Esophagus (tissue), 2 donors: Measurements from ENCODE around the gene SLMAP. TPM values are rescaled to one million over a fixed set of nuclear protein-coding genes. Genes with fewer than 3 reads are reported as not detected.
"Not testable (repeated sequence)": the region's sequence is repeated elsewhere in the genome, so short reads cannot be mapped to it uniquely, and the experiment has no call there.

Experiments used
- H3K27ac ChIP-seq, 2 donors: one replicate each; pipeline ENCODE4 v1.5.1; 2013; ENCODE audit warnings: low read depth in 2 of 2, mild to moderate bottlenecking in 2 of 2, inconsistent platforms in 1 of 2, low read length in 1 of 2, moderate library complexity in 1 of 2
- H3K27me3 ChIP-seq, 2 donors: one replicate each; pipeline ENCODE4 v1.6.1; 2013; ENCODE audit warnings: low read length in 2 of 2, control low read depth in 1 of 2, mild to moderate bottlenecking in 1 of 2; ENCODE audit not compliant: insufficient read depth in 2 of 2, control insufficient read depth in 1 of 2
- H3K36me3 ChIP-seq, 2 donors: one replicate each; pipeline ENCODE4 v1.6.1; 2013; ENCODE audit warnings: low read length in 1 of 2; ENCODE audit not compliant: control insufficient read depth in 2 of 2, insufficient read depth in 2 of 2
- H3K4me1 ChIP-seq, 2 donors: one replicate each; pipeline ENCODE4 v1.6.1; 2013; ENCODE audit warnings: low read length in 1 of 2; ENCODE audit not compliant: control insufficient read depth in 2 of 2, insufficient read depth in 2 of 2
- H3K4me3 ChIP-seq, 2 donors: one replicate each; pipeline ENCODE4 v1.5.1; 2013; ENCODE audit warnings: low read length in 2 of 2, mild to moderate bottlenecking in 2 of 2, low read depth in 1 of 2, moderate library complexity in 1 of 2
- H3K9me3 ChIP-seq, 2 donors: one replicate each; pipeline ENCODE4 v1.6.1; 2013; ENCODE audit warnings: mild to moderate bottlenecking in 2 of 2, low read depth in 1 of 2, low read length in 1 of 2, moderate library complexity in 1 of 2; ENCODE audit not compliant: control insufficient read depth in 2 of 2, insufficient read depth in 1 of 2
- WGBS, 2 donors: extraction: QIAGEN DNeasy Blood & Tissue Kit; methylation state at CpG; one replicate each; pipeline ENCODE4 v1.1.7; 2013; 5-methylcytosine and 5-hydroxymethylcytosine counted together
- polyA plus RNA-seq, 2 donors: library from polyadenylated mRNA; stranded (reverse); fragments of 200-250 nt; gene quantifications; one replicate each; pipeline ENCODE4 v1.2.3, GENCODE V29; 2013
- donor health status: healthy with polysubstance abuse.
- donor health status: Bipolar disorder and iron deficiency.

Gene SLMAP
- polyA plus RNA-seq, 2 donors = 22.0 to 31.5 TPM

DNA sequence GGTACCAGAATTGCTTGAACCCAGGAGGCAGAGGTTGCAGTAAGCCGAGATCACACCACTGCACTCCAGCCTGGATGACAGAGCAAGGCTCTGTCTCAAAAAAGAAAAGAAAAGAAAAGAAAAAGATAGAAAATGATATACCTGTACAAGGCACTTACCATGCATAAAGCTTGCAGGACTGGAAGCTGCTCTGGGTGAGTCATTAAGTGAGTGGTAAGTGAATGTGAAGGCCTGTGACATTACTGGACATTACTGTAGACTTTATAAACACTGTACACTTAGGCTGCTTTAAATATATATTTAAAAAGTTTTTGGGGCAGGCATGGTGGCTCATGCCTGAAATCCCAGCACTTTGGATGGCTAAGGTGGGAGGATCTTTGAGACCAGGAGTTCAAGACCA lies 99.2 kb downstream of the SLMAP start:
- H3K27ac ChIP-seq = no peak overlapping the region
- no peaks in the 10 kb centered on the region for H3K4me1 ChIP-seq
- 96 to 100% methylated on average over 1 of the region's 1 CpG for WGBS, 2 donors
- no peaks in the 10 kb centered on the region for H3K9me3 ChIP-seq
- H3K27me3 ChIP-seq = no peaks in the 10 kb centered on the region
- no peaks in the 10 kb centered on the region for H3K36me3 ChIP-seq
- H3K4me3 ChIP-seq = no peak overlapping the region

DNA sequence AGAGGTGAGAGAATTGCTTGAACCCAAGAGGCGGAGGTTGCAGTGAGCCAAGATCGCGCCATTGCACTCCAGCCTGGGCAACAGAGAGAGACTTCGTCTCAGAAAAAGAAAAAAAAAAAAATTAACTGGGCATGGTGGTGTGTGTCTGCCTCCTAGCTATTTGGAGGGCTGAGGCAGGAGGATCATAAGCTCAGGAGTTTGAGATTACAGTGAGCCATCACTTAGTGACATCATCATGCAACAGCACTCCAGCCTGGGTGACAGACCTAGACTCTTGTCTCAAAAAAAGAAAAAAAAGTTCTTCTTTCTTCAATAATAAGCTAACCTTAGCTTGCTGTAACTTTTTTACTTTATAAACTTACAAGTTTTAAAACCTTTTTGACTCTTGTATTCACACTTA lies 99.8 kb downstream of the SLMAP start:
- Histone ChIP-seq H3K4me3 (no peak overlapping the region), H3K27me3 (no peaks in the 10 kb centered on the region), H3K9me3 (no peaks in the 10 kb centered on the region), H3K4me1 (no peaks in the 10 kb centered on the region), H3K36me3 (peaks cover 0 to 2% of the 10 kb centered on the region in 2 donors), H3K27ac (no peak overlapping the region)
- 89 to 91% methylated on average over 4 of the region's 4 CpGs for WGBS, 2 donors

DNA sequence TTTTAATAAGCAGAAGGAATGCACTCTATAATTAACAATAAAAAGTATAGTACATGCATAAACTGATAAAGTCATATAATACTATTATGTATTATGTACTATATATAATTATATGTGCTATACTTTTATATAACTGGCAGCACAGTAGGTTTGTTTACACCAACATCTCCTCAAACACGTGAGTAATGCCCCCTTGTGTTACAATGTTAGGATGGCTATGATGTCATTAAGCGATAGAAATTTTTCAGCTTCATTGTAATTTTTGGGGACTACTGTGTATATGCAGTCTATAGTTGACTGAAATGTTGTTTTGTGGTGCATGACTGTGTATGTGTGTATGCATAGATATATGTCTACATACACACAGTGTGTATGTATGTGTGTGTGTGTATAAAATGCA lies 100.6 kb downstream of the SLMAP start:
- no peaks in the 10 kb centered on the region for H3K27me3 ChIP-seq
- H3K27ac ChIP-seq = no peak overlapping the region
- H3K4me1 ChIP-seq = no peaks in the 10 kb centered on the region
- no peaks in the 10 kb centered on the region for H3K9me3 ChIP-seq
- no peak overlapping the region for H3K4me3 ChIP-seq
- WGBS, 2 donors = 64 to 65% methylated on average over 2 of the region's 2 CpGs
- H3K36me3 ChIP-seq = peaks cover 0 to 3% of the 10 kb centered on the region in 2 donors

DNA sequence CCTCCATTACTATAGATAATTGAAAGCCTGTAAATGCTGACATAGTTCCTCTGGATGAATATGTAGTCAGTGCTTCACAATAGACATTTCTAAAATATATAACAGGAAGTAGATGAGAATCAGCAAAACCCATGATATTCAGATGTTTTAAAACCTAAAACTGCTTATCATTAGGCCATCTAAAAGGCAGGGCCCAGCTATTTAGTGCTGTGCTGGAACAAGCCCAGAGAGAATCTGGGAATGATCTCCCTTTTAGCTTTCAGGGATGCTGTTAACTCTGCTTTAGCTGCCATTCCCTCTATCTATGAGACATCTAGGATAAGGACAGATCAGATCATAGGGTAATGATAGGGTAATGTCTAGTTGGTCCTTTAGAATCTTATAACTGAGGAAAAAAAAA lies 106.8 kb downstream of the SLMAP start:
- Histone ChIP-seq H3K36me3 (peaks cover 4 to 5% of the 10 kb centered on the region in 2 donors), H3K4me3 (no peak overlapping the region), H3K27ac (no peak overlapping the region)

DNA sequence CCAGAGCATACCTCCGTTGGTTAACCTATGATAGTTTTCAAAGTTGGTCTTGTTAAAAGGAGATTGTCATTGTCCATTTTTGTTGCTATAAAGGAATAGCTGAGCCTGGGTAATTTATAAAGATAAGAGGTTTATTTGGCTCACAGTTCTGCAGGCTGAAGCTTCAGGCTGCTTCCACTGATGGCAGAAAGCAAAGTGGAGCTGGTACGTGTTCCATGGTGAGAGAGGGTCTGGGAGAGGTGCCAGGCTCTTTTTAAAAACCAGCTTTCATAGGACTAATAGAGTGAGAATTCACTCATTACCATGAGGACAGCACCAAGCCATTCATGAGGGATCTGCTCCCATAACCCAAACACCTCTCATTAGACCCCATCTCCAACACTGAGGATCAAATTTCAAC lies 107.3 kb downstream of the SLMAP start:
- no peaks in the 10 kb centered on the region for H3K9me3 ChIP-seq
- no peak overlapping the region for H3K4me3 ChIP-seq
- peaks cover 4 to 5% of the 10 kb centered on the region in 2 donors for H3K36me3 ChIP-seq
- H3K27ac ChIP-seq = no peak overlapping the region
- H3K4me1 ChIP-seq = no peaks in the 10 kb centered on the region
- no peaks in the 10 kb centered on the region for H3K27me3 ChIP-seq
- 86 to 87% methylated on average over 2 of the region's 2 CpGs for WGBS, 2 donors

More for the DNA sequence above, 106.8 kb downstream of the SLMAP start:
- Histone ChIP-seq H3K27me3 (no peaks in the 10 kb centered on the region), H3K4me1 (no peaks in the 10 kb centered on the region), H3K9me3 (no peaks in the 10 kb centered on the region)

DNA sequence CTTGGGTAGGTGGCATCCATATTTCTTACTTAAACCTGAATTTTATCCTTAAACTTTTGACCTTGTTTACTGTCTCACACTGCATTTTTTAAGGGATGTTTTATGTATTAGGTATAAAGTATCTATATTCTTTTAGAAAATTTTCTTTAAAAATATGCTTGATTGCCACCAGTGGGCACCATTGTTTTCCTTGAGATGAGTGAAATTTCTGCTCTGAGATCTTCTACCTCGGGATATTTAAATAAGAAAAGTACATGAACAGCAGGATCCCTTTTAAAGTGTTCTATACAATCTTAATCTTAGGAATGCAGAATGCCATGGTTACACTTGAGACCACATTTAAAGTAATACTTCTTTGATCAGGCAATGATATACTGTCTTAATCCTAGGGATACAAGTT lies 108.7 kb downstream of the SLMAP start:
- no peak overlapping the region for H3K27ac ChIP-seq
- 12 to 18% methylated on average over 1 of the region's 1 CpG for WGBS, 2 donors
- peaks cover 4 to 5% of the 10 kb centered on the region in 2 donors for H3K36me3 ChIP-seq
- no peaks in the 10 kb centered on the region for H3K4me1 ChIP-seq
- H3K27me3 ChIP-seq = no peaks in the 10 kb centered on the region
- H3K4me3 ChIP-seq = no peak overlapping the region
- H3K9me3 ChIP-seq = no peaks in the 10 kb centered on the region

DNA sequence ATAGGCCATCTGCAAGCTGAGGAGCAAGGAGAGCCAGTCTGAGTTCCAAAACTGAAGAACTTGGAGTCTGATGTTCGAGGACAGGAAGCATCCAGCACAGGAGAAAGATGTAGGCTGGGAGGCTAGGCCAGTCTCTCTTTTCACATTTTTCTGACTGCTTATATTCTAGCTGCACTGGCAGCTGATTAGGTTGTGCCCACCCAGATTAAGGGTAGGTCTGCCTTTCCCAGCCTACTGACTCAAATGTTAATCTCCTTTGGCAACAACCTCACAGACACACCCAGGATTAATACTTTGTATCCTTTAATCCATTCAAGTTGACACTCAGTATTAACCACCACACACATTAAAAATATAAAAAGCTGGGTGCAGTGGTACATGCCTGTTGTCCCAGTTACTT lies 113.0 kb downstream of the SLMAP start:
- not testable (repeated sequence) for H3K27ac ChIP-seq, H3K4me3 ChIP-seq, H3K4me1 ChIP-seq, H3K36me3 ChIP-seq, H3K27me3 ChIP-seq, H3K9me3 ChIP-seq
- 88 to 91% methylated on average over 1 of the region's 1 CpG for WGBS, 2 donors

DNA sequence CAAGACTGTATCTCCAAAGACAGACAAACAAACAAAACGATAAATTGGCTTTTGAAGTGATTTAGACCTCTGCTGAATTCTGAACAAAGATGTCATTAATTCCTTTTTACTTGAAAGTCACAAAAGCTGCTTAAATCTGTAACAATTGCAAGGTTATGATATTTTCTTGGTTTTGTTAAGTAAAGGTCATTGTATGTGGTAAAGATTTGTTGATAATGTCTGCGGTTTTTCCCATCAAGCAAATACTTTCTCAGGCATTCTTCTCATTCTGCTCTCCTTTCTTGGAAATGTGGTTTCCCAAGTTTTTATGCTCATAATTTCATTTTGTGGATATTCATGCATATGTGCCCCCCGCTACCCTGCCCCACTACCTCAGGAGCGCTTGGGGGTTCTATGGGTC lies 116.5 kb downstream of the SLMAP start:
- Histone ChIP-seq H3K27ac (no peak overlapping the region), H3K9me3 (no peaks in the 10 kb centered on the region), H3K4me1 (no peaks in the 10 kb centered on the region), H3K27me3 (no peaks in the 10 kb centered on the region), H3K36me3 (peaks cover 0 to 2% of the 10 kb centered on the region in 2 donors), H3K4me3 (no peak overlapping the region)
- WGBS, 2 donors = 97% methylated on average over 4 of the region's 4 CpGs

DNA sequence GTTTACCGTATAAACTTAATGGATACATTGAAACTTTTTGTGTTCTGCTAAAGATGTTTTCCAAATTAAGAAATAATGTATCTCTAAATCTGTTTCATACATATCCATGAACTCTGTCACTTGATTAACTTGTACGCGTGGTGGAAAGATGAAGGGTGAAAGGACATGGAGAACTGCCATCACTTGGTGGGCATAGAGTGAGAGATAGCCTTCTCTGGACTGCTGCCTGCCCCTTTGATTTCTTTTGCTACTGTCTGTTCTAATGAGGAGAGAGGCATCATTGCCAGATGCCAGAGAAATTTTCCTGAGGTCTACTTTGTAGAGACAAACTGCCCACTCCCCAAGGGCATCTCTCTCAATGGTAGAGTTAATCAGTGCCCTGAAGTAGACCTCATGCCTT lies 120.5 kb downstream of the SLMAP start:
- Histone ChIP-seq H3K27me3 (no peaks in the 10 kb centered on the region), H3K9me3 (no peaks in the 10 kb centered on the region), H3K27ac (no peak overlapping the region), H3K4me3 (no peak overlapping the region), H3K36me3 (peaks cover 0 to 2% of the 10 kb centered on the region in 2 donors), H3K4me1 (no peaks in the 10 kb centered on the region)
- WGBS, 2 donors = 79 to 88% methylated on average over 3 of the region's 3 CpGs

DNA sequence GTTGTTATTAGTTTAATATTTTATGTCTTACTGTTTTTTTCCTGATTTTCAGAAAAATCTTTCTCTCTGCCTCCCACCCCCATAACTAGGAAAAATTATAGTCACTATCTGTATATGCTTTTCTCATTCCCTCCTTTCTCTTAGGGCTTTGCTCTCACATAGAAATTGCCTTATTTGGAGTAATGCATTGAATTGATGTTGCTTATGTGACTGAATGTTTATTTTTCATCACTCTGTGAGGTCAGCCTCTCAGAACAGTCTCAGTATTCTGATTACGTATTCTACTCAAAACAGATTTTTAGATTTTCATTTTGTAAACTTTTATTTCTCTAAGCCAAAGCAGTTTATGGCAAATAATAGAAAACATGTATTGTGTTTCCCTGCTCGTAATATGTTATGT lies 121.0 kb downstream of the SLMAP start:
- H3K36me3 ChIP-seq = peaks cover 0 to 2% of the 10 kb centered on the region in 2 donors
- H3K9me3 ChIP-seq = no peaks in the 10 kb centered on the region
- H3K4me3 ChIP-seq = no peak overlapping the region
- no peak overlapping the region for H3K27ac ChIP-seq
- no peaks in the 10 kb centered on the region for H3K4me1 ChIP-seq
- WGBS, 2 donors = 70 to 81% methylated on average over 2 of the region's 2 CpGs
- no peaks in the 10 kb centered on the region for H3K27me3 ChIP-seq
